GM12873 (cell line): ENCODE results near the gene B3GALT5.

ENCODE experiments used
- CTCF ChIP-seq: IDR thresholded peaks from 2 replicates; pipeline ENCODE4 v1.5.1; 2012; ENCODE audit warnings: low read depth, mild to moderate bottlenecking, moderate library complexity, low read length, control low read depth; ENCODE audit not compliant: insufficient read depth; ENCODE audit errors: missing control alignments

B3GALT5 gene

DNA sequence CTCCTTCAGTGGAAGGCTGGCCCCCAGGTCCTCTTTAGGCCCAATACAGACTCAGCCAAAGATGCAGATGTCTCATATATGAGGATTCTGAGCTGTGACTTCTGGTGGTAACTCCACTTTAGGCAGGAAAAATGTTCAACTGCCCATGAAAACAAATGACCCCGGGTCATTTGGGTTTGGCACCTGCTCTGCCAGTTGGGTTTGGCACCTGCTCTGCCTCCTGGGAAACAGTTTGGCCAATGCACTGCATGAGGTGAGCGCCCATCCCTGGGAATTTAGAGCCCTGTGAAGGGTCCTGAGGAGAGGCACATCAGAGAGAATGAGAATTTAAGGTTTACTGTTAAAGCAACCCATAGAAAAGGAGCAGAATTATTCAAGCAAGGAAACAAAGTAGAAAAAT is 45.3 kb downstream of the B3GALT5 start:
- TF ChIP-seq CTCF, result no peak

DNA sequence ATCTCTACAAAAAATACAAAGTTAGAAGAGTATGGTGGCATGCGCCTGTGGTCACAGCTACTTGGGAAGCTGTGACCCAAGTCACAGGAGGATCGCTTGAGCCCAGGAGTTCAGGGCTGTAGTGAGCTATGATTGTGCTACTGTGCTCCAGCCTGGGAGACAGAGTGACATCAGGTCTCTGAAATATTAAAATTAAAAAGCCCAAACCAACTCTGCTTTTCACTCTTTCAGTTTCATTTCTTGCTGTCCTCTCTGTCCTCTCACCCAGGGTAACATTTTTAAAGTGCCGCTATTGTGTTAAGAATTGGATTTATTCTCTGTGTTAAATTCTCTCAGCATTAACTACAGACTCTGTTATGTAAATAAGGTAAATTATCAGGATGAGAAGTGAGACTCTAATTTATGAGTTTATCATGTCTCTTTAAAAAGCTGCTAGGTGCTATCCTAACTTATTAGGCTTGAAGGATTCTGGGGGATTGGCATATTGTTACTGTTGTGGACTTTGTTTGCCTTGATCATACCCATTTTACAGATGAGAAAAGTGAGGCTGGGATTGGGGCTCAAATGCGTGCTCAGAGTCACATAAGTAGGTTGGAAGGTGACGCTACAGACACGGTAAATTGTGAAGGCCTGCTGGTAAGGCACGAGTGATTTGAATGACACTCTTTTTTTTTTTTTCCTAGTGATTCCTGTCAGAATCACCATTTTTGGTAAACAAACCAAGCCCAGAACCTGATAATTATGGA is 46.5 kb downstream of the B3GALT5 start:
- TF ChIP-seq CTCF, result no peak

DNA sequence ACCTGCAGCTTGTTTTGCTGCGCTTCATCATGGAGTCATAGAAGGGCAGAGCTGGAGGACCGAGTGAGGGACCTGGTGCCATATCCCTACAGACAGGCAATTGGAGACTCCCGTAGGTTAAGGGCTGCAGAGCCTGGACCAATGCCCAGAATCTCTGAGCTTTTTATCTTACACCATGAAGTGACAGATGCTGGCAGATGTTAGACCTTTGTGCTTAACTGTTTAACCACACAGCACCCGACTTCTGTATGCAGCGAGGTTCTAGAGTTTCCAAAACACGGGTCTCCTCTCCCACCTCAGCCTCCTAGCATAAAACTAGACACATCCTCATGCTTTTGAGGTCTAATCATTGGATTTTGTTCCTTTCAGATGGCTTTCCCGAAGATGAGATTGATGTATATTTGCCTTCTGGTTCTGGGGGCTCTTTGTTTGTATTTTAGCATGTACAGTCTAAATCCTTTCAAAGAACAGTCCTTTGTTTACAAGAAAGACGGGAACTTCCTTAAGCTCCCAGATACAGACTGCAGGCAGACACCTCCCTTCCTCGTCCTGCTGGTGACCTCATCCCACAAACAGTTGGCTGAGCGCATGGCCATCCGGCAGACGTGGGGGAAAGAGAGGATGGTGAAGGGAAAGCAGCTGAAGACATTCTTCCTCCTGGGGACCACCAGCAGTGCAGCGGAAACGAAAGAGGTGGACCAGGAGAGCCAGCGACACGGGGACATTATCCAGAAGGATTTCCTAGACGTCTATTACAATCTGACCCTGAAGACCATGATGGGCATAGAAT is 47.6 kb downstream of the B3GALT5 start:
- no peak for TF ChIP-seq CTCF

DNA sequence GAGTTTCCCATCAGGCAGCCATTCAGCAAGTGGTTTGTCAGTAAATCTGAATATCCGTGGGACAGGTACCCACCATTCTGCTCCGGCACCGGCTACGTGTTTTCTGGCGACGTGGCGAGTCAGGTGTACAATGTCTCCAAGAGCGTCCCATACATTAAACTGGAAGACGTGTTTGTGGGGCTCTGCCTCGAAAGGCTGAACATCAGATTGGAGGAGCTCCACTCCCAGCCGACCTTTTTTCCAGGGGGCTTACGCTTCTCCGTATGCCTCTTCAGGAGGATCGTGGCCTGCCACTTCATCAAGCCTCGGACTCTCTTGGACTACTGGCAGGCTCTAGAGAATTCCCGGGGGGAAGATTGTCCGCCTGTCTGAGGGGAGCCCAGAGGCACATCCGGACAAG is 48.4 kb downstream of the B3GALT5 start:
- TF ChIP-seq CTCF, result no peak

- TF ChIP-seq CTCF, result no peak
Measured at GRCh38 chr21:39661740-39662139, 49.0 kb downstream of the B3GALT5 start.

DNA sequence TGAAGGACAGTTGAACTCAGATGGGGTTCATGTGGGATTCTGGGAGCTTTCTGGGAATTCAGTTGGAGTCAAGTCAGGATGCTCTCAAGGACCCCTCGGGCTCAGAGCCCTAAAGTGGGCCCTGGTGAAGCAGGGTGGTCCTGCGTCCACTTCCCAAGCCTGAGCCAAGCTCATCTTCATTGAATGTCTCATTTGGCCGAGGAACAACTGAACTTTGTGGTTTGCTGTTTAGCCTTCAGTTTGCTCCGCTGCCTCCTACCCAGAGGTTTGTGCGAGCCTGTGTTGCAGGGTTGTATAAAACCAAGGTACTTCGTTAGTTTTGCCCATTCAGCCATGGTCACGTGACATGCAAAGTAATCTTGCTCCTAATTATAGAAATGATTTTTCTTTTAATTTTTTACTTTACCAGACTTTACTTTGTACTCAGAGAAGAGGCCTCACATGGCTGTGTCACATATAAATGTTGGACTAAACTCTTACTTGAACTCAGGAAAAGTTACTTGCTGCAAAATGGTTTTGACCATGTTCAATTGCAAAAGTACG is 49.7 kb downstream of the B3GALT5 start:
- TF ChIP-seq CTCF, result no peak

DNA sequence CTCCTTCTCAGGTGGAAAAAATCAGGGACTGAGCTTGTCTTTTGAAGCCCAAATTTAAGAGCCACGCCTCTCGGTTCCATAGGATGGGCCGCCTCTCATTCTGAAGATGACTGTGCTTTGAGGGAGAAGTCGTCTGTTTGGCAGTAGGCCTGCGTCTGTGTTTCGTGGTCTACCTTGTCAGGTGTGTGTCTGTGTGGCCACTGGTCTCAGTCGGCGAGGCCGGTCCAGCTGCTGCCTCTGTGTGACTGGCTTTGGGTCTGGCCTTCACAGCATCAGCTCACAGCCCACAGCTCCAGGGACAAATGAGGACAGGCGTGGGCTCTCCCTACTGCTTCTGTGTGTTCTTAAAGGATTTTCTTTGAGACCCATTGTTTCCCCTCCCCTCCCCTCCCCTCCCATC is 50.3 kb downstream of the B3GALT5 start:
- no peak for TF ChIP-seq CTCF
